GM19239 (cell line): ENCODE measurements around the gene GPR158.
"Not testable (repeated sequence)": the region's sequence is repeated elsewhere in the genome, so short reads cannot be mapped to it uniquely, and the experiment has no call there.

Experiments
- DNase-seq: peaks from one replicate; pipeline ENCODE4 v3.0.0; 2011; ENCODE audit warnings: low spot score; ENCODE audit not compliant: insufficient read length
- FAIRE-seq: peaks from 2 replicates; lab custom pipeline; 2011; peaks lifted over from hg19 to GRCh38; lab: Jason Lieb, UNC

GPR158 gene

GRCh38 chr10:25294032-25294926, 119.5 kb downstream of the GPR158 start:
- DNase-seq (no peak), FAIRE-seq (no peak)

DNA sequence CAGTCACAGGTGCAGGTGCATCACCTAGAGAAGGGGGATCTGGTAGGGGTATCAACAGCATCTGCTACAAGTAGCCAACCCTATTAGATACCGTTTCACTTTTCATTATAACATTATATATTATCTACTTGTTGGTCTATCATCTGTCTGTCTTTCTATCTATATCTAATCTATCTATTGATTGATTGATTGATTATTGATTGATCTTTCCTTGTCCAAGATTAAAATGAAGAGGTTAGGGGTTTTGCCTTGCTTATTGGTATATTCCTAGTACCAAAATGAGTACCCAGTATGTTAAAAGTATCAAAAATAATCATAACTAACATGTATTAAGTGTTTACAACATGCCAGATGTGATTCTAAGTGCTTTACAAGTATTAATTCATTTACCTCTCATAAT, 121.5 kb downstream of the GPR158 start:
- DNase-seq: no peak
- no peak for FAIRE-seq

DNA sequence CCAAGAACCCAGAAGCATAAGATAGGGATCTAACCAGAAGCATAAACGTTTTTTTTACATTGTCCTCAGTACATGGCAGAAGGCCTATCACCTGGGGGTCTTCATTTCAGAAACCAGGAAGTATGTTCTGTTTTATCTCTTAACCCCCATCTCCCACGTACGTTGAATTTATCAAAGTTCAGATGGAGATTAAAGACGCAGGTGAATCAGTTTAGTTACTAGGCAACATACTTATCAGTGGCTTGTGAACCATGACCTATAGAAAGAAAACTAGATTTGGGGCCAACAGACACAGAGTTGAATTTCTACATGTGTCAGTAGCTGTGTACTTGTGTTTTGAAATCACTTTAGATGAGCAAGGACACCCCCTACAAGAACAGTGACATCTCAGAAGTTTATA, 122.7 kb downstream of the GPR158 start:
- FAIRE-seq: no peak
- no peak for DNase-seq

- no peak for DNase-seq
- no peak for FAIRE-seq
Measured at GRCh38 chr10:25300073-25300472, 125.3 kb downstream of the GPR158 start.

DNA sequence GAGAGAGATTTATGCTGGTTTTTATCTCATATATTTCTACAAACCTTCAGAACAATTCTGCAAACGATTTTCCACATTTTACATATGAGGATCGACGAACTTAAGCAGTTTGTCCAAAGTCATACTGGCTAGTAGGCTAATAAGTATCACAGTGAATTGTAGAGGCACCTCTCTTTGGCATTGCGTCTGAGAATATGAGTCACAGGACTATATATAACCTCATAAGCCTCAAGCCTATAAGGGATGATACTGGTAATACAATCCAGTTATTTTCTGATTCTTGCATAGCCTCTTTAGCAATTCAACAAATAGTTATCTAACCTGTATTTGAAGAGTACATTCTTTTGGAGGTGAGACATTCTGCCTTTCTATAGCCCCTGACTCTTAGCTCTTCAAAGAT, 129.8 kb downstream of the GPR158 start:
- FAIRE-seq (no peak), DNase-seq (no peak)

GRCh38 chr10:25306386-25306785, 131.6 kb downstream of the GPR158 start:
- DNase-seq (no peak), FAIRE-seq (no peak)

GRCh38 chr10:25308278-25308677, 133.5 kb downstream of the GPR158 start:
- FAIRE-seq (no peak), DNase-seq (no peak)

- not testable (repeated sequence) for DNase-seq, FAIRE-seq
Measured at GRCh38 chr10:25317596-25318211, 142.9 kb downstream of the GPR158 start.

DNA sequence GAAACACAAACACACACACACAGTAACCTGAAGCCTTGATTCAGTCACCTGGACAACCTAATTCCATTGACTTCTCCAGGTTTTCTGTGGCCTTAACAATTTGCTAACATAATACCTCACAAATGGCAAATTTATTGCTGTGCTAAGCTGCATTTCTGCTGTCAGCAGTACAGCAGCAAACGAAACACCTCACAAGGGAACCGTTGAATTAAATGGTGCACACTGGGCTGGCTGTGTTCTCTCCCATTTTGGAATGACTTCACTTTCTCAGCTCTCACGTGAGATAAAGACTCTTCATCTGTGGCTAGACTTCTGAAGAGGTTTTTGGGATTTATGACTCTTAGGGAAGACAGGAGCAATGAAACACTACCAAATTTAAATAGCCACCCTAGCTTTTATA, 152.5 kb downstream of the GPR158 start:
- FAIRE-seq (no peak), DNase-seq (no peak)

GRCh38 chr10:25328361-25328760, 153.6 kb downstream of the GPR158 start:
- DNase-seq (no peak), FAIRE-seq (no peak)

GRCh38 chr10:25329587-25329986, 154.8 kb downstream of the GPR158 start:
- not testable (repeated sequence) for FAIRE-seq, DNase-seq

- DNase-seq (no peak), FAIRE-seq (no peak)
Measured at GRCh38 chr10:25334445-25334844, 159.6 kb downstream of the GPR158 start.

GRCh38 chr10:25336330-25336729, 161.5 kb downstream of the GPR158 start:
- FAIRE-seq: no peak
- DNase-seq: no peak

GRCh38 chr10:25338271-25338670, 163.5 kb downstream of the GPR158 start:
- DNase-seq (no peak), FAIRE-seq (no peak)

GRCh38 chr10:25339966-25340365, 165.2 kb downstream of the GPR158 start:
- peak; percentile 35 for FAIRE-seq
- no peak for DNase-seq

GRCh38 chr10:25349520-25349919, 174.7 kb downstream of the GPR158 start:
- FAIRE-seq: no peak

GRCh38 chr10:25356609-25357008, 181.8 kb downstream of the GPR158 start:
- no peak for FAIRE-seq
- no peak for DNase-seq

More at GRCh38 chr10:25349520-25349919, 174.7 kb downstream of the GPR158 start:
- no peak for DNase-seq

DNA sequence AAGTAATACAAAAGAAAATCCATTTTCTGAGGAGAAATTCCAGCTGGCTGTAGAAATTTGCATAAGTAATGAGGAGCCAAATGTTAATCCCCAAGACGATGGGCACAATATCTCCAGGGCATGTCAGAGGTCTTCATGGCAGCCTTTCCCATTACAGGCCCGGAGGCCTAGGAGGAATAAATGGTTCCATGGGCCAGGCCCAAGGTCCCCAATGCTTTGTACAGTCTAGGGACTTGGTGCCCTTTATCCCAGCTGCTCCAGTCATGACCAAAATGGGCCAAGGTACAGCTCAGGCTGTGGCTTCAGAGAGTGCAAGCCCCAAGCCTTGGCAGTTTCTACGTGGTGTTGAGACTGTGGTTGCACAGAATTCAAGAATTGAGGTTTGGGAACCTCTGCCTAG, 182.5 kb downstream of the GPR158 start:
- FAIRE-seq (no peak), DNase-seq (no peak)

DNA sequence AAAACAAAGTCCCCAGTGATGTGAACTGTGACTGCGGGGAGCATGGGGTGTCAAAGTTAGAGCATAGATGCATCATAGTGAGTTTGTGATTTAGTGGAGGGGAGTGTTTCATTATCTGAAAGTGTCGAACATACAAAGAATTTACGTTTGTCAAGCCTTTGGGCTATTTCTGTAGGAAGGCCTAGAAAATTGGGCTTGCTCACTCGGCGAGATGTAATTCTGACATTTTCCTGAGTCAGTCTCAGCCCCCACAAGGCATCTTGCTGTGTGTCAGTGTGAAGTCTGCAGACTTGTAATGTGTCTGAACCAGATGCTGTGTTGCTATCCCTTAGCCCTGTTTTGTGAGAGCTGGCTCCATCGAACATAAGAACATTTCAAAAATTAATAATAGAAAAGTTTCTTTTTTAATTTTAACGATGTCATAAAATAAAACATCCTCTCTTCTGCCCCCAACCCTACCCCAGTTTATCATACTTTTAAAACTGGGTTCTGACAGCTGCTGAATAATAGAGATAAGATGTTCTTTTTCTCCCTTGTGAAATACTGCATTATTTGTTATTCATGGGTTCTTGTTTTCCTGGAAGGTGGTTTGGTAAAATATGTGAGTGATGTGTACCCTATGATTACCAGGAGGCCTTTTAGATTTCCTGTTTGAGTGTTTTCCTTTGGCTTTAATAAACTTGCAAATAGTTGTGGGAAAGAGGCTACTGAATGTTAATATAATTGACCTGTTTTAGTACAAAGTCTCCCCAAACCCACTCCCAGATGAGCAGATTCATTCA, 207.4 kb downstream of the GPR158 start:
- FAIRE-seq (no peak), DNase-seq (no peak)

GRCh38 chr10:25382901-25383300, 208.1 kb downstream of the GPR158 start:
- not testable (repeated sequence) for FAIRE-seq

GRCh38 chr10:25383686-25384085, 208.9 kb downstream of the GPR158 start:
- no peak for FAIRE-seq
- no peak for DNase-seq

More at GRCh38 chr10:25382901-25383300, 208.1 kb downstream of the GPR158 start:
- DNase-seq: not testable (repeated sequence)
